Caki2 (cell line): Measurements from ENCODE around the gene NSF. TPM values are rescaled to one million over a fixed set of nuclear protein-coding genes. Genes with fewer than 3 reads are reported as not detected.
"Not testable (repeated sequence)": the region's sequence is repeated elsewhere in the genome, so short reads cannot be mapped to it uniquely, and the experiment has no call there.

Source experiments
- DNase-seq: peaks from one replicate; pipeline ENCODE4 v3.0.0-alpha.2; 2015; ENCODE audit warnings: low read depth
- in situ Hi-C: cut with HindIII; loops from 2 replicates; pipeline ENCODE4 v1.10.0; 2016; ENCODE audit warnings: low sequenced_read_pairs, low pct_unique_long_range_greater_than_20kb, mixed read lengths
- total RNA-seq: library from RNA; depleted of rRNA; stranded (reverse); fragments of >200 nt; shearing (Covaris generic); gene quantifications from 2 replicates; pipeline ENCODE4 v1.2.3, GENCODE V29; 2014; ENCODE audit warnings: low replicate concordance

NSF gene
- total RNA-seq, 1 experiment from 2014 or later, result 15.3 TPM

DNA sequence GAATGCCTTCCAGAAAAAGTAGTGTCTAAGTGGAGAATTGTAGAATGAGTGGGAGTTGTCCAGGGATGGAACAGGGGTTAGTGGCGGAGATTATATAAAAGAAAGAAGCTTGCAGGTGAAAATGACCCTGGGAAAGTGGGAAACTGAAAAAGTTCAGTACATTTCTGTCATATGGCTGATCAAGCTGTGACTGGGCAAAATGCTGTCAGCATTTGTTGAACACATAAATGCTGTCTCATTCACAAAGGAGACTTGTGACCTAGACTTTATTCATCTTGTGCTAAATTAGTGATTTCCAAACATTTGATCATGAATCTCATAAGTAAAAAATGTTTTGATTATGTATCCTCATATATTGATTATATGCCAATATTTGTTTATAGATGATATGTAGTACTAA lies 28.5 kb downstream of the NSF start:
- in situ Hi-C loops, DNase-seq: not testable (repeated sequence)

DNA sequence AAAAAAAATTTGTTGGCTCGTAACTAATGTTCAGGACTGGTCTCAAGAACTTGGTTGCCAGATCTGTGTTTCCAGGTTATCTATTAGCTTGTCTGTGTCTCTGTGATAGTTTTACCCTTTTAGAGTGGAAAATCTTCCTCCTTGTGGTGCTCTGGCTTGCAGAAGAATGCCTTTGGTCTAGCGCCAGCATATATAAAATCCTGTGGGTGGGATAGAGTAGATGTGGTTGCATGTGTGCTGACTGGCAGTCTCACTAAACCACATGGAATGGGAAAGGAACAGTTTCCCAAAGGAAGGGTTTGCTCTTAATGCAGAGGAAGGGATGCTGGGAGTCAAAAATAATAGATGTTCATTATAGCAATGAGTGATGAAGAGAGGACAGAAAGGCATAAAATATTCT lies 33.3 kb downstream of the NSF start:
- DNase-seq, in situ Hi-C loops: not testable (repeated sequence)

DNA sequence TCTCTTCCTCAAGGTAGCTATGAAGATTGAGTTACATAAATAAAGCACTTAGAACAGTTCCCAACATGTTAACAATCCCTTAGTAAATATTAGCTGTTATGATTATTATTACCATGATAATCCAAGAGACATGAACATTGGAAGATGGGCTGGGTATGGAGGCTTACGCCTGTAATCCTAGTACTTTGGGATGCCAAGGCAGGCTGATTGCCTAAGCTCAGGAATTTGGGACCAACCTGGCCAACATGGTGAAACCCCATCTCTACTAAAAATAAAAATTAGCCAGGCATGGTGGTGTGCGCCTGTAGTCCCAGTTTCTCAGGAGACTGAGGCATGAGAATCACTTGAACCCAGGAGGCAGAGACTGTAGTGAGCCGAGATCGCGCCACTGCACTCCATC lies 34.3 kb downstream of the NSF start:
- in situ Hi-C loops, DNase-seq: not testable (repeated sequence)

DNA sequence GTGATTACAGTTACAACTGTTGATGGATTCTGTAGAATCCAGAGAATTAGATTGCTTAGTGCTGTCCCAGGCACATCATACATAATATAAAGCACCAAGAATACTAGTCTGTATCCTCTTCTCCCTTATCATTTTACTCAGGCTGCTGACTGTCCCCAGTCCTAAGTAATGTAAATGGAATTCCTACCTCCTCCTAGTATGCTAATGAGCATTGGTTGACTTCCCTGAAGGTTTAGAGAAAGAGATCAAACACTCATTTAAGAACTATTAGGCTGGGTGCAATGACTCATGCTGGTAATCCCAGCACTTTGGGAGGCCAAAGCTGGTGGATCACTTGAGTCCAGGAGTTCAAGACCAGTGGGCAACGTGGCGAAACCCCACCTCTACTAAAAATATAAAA lies 37.0 kb downstream of the NSF start:
- in situ Hi-C loops, DNase-seq: not testable (repeated sequence)

- DNase-seq, in situ Hi-C loops: not testable (repeated sequence)
These were observed 38.4 kb downstream of the NSF start for GRCh38 chr17:46628753-46629436.

- DNase-seq, in situ Hi-C loops: not testable (repeated sequence)
These were observed 41.7 kb downstream of the NSF start for GRCh38 chr17:46632146-46632545.

GRCh38 chr17:46634844-46635243 lies 44.4 kb downstream of the NSF start:
- in situ Hi-C loops, DNase-seq: not testable (repeated sequence)

DNA sequence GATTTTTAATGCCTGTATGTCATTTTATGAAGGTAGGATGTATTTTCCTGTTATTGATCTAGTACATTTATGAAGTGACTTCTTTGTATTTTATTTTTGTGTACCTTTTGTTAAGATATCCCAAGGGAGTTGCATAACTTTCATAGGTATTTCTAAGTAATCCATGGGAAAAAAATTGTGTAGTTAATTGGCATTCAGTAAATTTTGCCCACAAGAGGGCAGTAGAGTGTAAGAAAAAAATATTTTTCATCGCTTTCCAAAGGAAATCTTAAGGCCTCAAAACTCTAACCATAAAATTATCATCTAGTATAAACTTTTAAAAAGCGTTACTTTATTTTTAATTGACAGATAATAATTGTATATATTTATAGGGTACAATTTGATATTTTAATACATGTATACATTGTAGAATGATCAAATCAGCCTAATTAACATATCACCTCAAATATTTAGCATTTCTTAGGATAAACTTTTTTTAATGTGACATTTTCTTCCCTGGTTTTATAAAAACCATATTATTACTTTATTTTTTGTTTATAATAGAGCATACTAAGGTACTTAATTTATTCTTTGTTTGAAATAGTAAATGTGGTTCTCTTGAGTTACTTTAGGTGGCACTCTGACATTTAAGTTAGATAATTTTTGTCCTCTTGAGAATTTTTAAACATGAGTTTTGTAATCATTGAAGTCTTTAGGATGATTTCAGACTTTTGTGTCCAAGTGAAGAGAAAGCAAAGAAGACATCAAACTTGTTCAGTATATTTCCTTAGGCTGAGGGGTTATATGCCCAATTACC lies 51.6 kb downstream of the NSF start:
- DNase-seq, in situ Hi-C loops: not testable (repeated sequence)

- DNase-seq, in situ Hi-C loops: not testable (repeated sequence)
These were observed 56.8 kb downstream of the NSF start for GRCh38 chr17:46647251-46647650.

- DNase-seq, in situ Hi-C loops: not testable (repeated sequence)
These were observed 57.3 kb downstream of the NSF start for GRCh38 chr17:46647688-46648278.

GRCh38 chr17:46649246-46649645 lies 58.8 kb downstream of the NSF start:
- in situ Hi-C loops, DNase-seq: not testable (repeated sequence)

- in situ Hi-C loops, result not testable (repeated sequence)
These were observed 61.7 kb downstream of the NSF start for GRCh38 chr17:46652024-46652643.

DNA sequence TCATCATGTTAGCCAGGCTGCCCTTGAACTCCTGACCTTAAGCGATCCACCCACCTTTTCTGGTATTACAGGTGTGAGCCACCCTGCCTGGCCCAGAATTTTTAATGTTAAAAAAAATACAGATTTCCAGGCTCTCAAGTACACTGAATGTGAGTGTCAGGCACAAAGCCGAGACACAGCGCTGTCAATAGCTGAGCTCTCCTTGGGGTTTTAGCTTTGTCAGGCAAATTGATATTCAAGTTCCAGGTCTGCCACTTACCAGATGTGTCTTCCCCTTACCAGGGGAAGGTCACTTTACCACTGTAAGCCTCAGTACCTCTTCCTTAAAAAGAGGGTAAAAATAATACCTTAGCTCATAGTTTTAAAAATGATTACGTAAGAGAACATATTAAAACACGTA lies 67.8 kb downstream of the NSF start:
- DNase-seq, in situ Hi-C loops: not testable (repeated sequence)

More at GRCh38 chr17:46652024-46652643, 61.7 kb downstream of the NSF start:
- not testable (repeated sequence) for DNase-seq

GRCh38 chr17:46659702-46660101 lies 69.2 kb downstream of the NSF start:
- in situ Hi-C loops, DNase-seq: not testable (repeated sequence)

- in situ Hi-C loops, DNase-seq: not testable (repeated sequence)
These were observed 72.7 kb downstream of the NSF start for GRCh38 chr17:46663123-46663522.

DNA sequence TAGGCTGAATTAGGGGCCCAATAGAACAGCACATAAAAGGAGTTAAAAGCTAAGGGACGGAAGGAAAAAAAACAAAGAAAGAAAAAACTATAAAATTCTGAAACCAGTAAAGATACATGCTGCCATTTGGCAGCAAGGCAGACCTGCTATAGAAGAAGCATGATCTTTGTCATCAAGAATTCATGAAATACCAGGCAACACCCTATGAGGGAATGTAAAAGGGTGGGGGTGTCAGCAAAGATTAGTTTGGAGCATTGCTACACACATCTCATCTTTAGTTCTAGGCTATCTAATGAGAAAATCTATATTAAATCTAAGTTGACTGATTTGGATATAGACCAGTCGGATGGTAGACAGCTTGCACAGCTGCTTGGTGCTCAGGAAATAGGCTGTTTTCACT lies 73.1 kb downstream of the NSF start:
- DNase-seq, in situ Hi-C loops: not testable (repeated sequence)

- DNase-seq, in situ Hi-C loops: not testable (repeated sequence)
These were observed 75.5 kb downstream of the NSF start for GRCh38 chr17:46665969-46666368.

- in situ Hi-C loops, DNase-seq: not testable (repeated sequence)
These were observed 80.3 kb downstream of the NSF start for GRCh38 chr17:46670789-46671188.
